ENCODE measurements around the gene TSSK6.

DNA sequence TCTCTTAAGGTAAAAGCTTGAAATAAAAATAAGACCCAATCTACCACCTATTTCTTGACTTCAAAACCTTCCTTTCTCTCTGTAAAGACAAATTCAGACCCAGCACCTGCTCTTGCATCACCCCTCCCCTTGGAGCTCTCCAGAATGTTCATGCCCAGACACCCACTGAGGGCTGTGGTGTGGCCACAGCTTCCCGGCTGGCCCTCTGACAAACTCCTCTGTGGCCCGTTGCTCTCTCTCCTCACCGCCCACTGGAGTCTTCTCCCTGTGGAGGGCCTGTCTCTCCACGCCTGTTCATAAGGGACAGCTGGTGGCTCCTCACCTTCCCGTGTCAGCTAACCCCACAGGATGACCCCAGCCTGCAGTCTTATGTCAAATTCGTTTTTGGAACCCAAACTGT is 49.1 kb downstream of the TSSK6 start:
- TF ChIP-seq CTCF (IDR thresholded peaks at IDR 0.05; ENCODE audit: insufficient read depth, low read length, poor library complexity, severe bottlenecking), result no peak
- no peak for TF ChIP-seq EZH2phosphoT487 (conservative IDR thresholded peaks at IDR 0.05; ENCODE audit: low read length)

Data from SU-DHL-6 (cell line).